ENCODE results near the gene ARID5B.

Gene ARID5B

GRCh38 chr10:62113680-62114079 lies 212.2 kb downstream of the ARID5B start:
- DNase-seq = no peak

DNA sequence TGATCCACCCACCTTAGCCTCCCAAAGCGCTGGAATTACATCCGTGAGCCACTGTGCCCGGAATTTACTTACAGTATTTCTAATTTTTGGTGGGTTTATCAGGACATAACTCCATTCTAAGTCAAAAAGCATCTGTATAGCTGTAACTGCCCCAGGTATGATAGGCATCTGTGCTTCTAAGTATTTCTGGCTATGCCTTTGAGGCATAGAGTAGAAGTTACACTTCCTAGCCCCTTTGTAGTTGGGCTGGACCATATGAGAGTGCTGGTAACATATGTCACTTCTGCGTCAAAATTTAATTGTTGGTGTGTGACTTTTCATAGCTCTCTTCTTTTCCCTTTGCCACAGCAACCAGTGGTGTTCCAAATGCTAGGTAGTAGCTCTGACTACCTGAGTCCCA lies 213.8 kb downstream of the ARID5B start:
- no peak for DNase-seq

- no peak for DNase-seq
Observed at GRCh38 chr10:62115842-62116241, 214.3 kb downstream of the ARID5B start.

GRCh38 chr10:62116896-62117295 lies 215.4 kb downstream of the ARID5B start:
- DNase-seq = no peak

- DNase-seq = no peak
Observed at GRCh38 chr10:62121187-62121530, 219.7 kb downstream of the ARID5B start.

- no peak for DNase-seq
Observed at GRCh38 chr10:62127975-62128374, 226.5 kb downstream of the ARID5B start.

- DNase-seq = no peak
Observed at GRCh38 chr10:62130948-62131347, 229.4 kb downstream of the ARID5B start.

DNA sequence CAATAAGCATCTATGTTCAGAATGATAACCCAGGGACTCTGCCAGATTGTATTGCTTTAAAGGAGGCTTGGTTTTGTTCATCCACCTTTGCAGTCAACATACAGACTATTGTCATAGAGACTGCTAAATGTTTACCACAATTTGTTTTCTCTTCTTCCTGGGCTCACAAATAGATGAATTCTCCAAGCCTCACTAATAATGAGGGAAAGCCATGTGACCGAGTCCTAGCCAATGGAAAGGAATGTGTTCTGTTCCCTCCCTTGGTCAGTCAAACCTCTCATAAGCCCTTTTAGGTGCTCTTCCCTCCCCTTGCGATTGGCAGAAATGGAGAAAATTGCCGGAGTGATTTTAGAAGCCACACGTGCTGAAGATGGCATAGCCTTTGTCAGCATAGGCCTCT lies 230.2 kb downstream of the ARID5B start:
- DNase-seq = no peak

GRCh38 chr10:62133618-62134017 lies 232.1 kb downstream of the ARID5B start:
- DNase-seq = no peak

DNA sequence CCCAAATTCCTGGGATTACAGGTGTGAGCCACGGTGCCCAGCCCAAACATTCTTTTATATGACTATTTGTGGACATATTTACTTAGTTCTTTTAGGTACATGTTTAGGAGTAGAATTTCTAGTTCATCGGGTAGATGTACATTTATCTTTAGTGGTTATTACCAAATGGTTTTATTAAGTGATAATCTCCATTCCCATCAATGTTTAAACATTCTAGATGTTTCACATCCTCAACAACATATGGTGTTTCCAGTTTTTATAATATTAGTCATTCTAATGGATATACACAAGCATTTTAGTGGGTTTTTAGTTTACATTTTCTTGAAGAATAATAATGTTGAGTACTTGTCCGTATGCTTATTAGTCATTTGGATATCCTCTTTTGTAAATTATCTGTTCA lies 235.4 kb downstream of the ARID5B start:
- no peak for DNase-seq

All from cortex of kidney (tissue), 1 donor.